Stimulated activated CD8-positive, alpha-beta memory T cell treated with anti-CD3 and anti-CD28 coated beads, Interleukin-4, amount 100 ng/mL, for 24 hours (primary cell): ENCODE data around the gene SCT.
"Not testable (repeated sequence)": the region's sequence is repeated elsewhere in the genome, so short reads cannot be mapped to it uniquely, and the experiment has no call there.

Source experiments
- DNase-seq: peaks from one replicate; pipeline ENCODE4 v3.0.0-alpha.2; 2020; ENCODE audit warnings: low read depth

The SCT gene, protein sequence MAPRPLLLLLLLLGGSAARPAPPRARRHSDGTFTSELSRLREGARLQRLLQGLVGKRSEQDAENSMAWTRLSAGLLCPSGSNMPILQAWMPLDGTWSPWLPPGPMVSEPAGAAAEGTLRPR

DNA sequence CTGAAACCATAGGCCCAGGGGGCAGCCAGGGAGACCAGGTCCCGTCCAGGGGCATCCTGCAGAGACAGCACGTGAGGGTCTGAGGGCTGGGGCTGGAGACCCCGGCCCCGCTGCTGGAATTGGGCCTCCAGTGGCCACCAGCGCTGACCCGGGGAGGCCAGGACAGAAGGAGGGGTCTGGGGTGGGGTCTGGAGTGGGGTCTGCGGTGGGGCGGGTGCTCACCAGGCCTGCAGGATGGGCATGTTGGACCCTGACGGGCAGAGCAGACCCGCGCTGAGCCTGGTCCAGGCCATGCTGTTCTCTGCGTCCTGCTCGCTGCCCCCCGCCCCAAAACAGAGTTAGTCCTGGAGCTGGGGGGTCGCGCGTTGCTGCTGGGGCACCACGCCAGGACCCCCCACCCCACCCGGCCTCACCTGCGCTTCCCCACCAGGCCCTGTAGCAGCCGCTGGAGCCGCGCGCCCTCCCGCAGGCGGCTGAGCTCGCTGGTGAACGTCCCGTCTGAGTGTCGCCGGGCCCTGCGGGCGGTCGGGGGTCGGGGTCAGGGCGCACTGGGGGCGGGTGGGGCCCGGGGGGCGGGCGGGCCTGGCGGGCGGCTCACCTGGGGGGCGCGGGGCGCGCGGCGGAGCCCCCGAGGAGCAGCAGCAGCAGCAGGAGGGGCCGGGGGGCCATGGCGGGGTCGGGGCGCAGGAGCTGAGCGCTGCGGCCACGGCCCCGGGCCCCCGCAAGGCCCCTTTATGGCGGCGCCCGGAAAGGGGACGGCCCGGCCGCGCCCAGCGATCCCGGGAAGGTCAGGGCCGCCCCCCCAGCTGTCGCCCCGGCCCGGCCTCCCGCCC lies at the start of gene SCT:
Gene SCT (minus strand): TSS at position 707 of the 833 bp plus-strand sequence. CDS start 38 bp downstream, at position 669.
- no peak for DNase-seq

DNA sequence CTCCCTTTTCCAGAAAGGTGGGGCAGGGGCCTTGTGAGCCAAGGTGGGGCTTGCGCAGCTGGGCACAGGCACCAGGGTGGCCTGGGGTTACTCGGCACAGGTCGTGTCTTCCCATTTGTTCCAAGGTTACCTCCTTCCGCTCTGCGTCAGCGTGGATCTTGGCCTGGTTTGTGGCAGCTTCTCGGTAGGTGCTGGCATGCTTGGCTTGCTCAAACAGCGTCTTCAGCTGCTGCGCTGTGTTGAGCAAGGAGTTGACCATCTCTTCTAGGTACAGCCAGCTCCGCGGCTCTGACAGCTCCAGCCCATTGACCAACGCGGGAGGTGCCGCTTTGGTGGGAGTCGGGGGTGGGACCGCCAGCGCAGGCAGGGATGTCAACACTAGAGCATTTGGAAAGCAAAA lies 47.4 kb upstream of the SCT start:
- no peak for DNase-seq

DNA sequence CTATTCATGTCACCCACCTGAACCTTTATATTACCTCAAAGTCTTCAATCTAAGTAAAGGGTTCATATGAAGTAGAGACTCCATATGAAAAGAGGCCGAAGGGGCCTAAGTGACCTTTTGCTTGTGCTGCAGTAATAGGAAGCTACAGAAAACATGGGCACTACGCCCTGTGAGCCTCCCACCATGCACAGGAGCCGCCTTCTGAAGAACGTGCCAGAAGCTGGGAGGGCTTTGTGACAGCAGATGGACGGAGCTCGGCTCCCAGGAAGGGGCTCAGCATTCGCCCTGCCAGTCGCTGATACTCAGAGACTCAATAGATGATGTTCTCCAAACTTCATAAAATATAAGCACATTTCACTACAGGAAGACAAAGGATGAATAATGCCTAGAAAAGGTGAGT lies 46.9 kb upstream of the SCT start:
- DNase-seq = no peak

DNA sequence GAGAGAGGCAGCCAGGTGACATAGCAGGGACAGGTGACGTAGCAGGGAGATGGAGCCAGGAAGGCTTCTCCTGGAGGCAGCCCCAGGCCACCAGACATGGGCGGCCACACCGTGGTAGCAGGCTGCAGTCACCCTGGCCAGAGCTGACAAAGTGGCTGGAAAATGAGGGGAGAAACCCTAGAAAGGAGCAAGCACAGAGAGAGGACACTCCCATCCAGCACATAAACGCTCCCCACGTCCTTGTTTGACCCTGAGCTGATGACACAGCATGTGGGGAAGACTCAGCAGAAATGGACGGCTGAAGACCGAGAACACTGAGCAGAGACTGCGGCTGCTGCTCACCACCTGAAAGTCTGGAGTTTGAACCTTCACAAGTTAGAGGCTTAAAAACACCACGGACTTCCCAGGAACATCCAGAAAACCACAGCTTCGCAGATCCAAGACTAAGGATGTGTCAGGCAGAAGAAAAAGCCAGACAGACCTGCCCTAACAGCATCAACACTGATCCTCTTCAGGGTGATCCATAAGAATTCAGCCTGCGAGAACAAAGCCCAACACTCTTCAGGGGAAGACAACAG lies 38.8 kb upstream of the SCT start:
- no peak for DNase-seq

DNA sequence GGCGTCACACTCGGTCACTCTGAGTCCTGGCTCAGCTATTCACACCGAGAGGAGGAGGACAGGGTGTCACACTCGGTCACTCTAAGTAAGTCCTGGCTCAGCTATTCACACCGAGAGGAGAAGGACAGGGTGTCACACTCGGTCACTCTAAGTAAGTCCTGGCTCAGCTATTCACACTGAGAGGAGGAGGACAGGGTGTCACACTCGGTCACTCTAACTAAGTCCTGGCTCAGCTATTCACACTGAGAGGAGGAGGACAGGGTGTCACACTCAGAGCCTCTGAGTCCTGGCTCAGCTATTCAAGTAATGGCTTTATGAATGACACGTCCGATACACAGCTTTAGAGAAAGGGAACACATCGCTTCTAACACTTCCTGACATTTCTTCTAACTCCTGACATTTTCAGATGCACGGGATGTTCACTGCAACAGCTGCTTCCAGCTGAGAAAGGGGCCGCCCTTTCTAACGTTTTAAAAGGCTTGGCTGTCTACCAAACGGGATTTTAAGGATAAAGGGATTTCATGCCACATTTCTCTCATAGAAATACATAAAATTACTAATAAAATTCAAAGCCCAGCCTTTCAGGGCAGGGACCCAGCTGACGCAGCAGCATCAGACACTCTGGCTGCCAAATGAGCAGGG lies 38.2 kb upstream of the SCT start:
- DNase-seq = no peak

DNA sequence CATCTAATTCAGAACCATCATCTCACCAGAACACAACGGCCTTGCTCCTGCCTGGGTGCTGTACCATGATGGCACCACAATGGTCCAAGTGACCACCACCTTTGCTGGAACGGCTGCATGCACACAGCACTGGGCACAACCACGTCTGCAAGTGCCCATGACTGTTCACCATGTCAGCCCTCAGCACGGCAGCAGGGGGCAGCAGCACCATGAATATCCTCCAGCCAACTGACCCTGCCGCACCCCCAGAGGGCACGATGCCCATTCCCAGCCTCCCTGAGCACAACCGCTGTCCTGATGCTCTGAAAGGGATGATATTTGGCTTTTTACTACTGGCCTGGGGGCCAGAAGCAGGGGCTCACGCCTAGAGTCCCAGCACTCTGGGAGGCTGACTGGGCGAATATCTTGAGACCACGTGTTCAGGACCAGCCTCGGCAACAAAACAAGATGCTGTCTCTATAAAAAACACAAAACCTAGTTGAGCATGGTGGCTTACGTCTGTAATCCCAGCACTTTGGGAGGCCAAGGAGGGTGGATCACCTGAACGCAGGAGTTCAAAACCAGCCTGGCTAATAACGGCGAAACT lies 35.8 kb upstream of the SCT start:
- peak; percentile 31 for DNase-seq

DNA sequence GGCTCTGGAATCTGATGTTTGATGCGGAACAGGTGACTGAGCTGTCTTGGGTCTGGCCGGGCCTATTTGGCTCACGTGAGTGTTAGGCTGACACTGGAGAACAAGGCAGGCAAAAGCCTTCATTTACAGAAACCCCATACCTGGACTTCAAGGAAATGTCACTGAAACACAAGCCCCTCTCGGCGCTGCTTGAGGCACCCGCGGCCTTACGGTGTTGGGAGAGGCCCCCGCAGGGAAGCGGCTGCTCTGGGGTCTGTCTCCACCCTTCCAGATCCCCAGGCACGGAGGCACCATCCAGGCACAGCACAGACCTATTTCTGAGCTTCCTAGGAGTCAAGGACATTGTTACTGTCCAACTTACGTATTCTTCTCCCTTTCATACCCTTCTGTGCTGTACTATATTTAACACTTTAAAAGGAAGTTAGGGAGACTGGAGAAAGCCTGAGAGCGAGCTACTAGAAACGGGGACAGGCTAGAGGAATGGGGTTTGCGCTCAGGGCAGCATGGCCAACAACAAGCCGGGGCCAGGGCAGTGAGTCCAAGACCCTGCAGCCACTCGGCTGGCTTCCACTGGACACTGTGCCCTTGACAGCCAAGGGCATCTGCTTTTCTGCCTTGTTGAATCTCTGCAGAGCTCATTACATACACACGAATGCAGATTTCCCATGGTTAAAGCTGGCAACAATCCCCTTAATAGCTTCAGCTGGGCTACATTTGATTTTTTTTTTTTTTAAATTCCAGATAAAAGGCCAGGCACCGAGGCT lies 33.9 kb upstream of the SCT start:
- no peak for DNase-seq

DNA sequence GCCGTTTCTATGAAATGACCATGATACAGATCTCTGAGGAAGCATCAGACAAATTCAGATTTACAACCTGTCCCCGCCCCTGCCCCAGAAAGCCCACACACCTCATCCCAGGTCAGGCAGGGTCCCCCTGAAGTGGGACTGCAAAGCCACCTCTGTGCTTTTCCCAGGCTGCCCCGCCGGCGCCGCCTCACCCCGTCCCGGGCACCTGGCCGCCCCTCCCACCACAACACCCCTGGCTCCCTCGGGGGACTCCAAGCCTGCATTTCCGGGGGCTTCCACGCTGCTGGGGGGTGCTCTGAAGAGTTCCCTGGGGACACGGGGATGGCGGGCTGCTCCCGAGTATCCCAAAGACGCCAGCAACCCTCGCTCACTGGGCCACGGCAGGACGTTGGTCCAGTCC lies 33.3 kb upstream of the SCT start:
- no peak for DNase-seq

DNA sequence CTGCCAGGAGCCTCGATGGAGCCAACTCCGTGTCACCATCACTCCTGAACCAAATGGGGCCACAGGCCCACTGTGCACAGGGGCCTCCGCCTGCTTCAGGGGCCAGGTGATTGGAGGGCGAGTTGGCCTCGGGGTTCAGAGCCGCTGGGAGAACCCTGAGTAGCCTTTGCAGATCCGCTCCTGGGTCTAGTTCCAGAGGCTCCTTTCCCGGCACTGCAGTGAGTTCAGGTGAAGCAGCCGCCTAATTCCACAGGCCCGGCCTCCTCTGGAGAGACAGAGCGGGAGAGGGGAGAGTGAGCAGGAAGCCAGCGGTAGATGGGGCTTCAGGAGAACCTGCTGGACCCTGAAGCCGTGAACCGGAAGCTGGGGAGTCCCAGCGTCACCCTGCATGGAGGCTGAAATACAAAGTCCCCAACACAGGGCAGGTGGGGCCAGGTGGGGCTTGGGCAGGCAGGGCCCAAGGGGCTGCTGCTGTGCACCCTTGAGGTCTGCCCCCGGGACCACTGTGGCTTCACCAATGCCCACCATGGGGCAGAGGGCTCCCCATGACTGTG lies 32.6 kb upstream of the SCT start:
- no peak for DNase-seq

DNA sequence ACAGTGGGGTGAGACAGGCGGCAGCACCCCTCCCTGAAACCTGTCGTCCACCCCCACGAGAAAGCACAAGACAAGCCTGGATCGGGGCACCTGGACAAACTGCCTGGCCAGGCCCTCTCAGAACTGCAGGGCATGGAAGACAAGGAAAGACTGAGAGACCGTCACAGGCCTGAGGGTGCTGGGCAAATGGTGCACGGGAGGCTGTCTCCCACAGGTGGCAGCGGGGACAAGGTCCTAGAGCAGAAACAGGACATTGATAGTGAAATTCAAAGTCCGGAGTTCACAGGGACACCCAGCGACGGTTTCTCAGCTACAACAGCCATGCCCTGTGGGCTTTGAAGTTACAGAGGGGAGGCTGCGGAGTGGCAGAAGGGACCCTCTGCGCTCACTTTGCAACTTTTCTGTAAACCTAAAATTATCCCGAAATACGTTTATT lies 30.7 kb upstream of the SCT start:
- no peak for DNase-seq

DNA sequence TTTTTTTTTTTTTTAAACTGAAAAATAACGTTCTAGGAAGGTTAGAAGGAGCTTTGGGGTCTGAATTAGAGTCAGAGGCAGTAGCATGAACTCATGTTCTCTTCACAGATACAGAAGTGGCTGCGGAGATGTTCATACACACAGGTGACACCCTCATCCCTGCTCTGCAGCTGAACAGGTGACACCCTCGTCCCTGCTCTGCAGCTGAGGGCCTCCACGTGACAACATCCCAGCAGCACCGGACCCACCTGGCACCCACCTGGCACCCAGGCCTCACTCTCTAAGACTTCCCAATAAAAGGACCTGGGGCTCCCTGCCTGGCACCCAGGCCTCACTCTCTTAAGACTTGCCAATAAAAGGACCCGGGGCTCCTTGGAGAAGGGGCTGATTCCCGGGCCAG lies 29.9 kb upstream of the SCT start:
- no peak for DNase-seq

DNA sequence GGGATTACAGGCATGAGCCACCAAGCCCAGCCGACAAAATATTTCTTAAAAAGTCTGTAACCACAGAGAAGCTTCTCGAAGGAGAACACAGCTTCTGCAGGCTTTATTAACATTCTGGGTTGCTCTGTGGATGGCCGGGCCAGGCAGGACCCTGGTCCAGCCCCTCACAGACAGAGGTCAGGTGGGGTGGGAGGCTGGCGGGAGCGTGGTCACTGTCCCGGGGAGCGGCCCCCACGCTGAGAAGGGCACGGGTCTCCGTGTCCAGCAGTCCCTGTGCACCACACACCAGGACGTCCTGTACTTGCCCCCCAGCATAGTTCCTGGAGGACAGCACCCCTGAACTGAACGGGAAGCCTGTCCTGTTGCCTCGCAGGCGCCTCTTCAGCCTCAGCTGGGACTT lies 29.4 kb upstream of the SCT start:
- no peak for DNase-seq

DNA sequence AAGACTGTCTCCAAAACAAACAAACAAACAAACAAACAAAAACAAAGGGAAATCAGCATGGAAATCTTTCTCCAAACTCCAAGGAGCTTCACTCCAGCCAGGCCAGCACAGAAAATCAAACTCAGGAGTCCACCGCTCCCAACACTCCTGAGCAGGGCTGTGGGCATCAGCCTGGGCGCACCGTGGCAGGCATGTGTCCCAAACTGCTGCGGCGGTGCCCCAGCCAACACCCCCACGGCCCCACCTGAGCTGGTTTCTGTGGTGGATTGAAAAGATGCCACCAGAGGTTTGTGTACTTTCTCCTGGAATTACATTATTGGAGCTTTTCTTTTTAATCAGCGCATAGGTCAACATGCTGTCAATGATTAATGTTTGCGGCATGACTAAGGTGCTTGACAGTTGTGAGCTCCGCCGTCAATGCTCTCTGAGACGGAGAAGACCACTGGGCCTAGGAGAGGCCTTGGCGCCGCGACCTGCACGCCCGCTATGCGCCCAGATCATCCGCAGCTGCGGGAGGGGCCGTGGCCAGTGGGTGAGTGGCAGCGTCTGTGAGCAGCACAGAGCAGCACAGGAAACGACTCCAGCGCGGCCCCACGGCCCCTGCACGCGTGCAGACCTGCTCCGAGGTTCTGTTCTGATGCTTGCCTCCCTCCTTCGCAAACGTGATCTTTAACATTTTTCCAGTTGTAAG lies 28.2 kb upstream of the SCT start:
- DNase-seq = no peak

DNA sequence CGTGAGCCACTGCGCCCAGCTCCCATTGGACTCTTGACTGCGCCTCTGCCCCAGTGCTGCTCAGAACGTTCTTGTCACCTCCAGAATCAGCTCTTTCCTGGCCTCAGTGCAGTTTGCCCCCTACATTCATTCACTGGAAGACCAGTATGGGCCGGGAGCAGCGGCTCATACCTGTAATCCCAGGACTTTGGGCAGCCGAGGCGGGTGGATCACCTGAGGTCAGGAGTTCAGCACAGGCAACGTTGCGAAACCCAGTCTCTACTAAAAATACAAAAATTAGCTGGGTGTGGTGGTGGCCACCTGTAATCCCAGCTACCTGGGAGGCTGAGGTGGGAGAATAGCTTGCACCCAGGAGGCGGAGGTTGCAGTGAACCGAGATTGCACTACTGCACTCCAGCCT lies 27.5 kb upstream of the SCT start:
- DNase-seq = not testable (repeated sequence)

DNA sequence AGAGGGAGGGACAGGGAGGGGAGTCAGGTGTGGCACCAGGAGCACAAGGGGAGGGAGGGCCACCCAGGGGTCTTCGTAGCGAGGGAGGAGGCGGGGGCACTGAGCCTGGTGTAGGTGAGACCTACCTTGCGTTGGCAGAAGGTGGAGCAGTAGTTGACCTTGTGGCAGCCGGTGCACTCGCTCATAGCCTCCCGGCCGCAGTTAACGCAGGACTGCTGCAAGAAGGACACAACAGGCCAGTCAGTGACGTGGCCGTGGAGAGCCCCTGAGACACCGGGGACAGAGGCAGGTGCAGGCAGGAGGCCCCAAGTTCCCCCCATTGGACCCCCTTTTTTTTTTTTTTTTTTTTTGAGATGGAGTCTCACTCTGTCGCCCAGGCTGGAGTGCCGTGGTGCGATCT lies 26.9 kb upstream of the SCT start:
- no peak for DNase-seq

DNA sequence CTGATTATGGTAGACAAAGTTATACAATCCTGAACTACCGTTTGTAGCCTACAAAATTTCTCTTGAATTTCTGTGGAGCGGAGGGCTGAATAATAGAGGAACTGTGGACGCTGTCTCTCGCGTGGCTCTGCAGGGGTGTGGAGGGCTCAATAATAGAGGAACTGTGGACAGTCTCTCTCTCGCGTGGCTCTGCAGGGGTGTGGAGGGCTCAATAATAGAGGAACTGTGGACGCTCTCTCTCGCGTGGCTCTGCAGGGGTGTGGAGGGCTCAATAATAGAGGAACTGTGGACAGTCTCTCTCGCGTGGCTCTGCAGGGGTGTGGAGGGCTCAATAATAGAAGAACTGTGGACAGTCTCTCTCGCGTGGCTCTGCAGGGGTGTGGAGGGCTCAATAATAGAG lies 26.2 kb upstream of the SCT start:
- DNase-seq = not testable (repeated sequence)

DNA sequence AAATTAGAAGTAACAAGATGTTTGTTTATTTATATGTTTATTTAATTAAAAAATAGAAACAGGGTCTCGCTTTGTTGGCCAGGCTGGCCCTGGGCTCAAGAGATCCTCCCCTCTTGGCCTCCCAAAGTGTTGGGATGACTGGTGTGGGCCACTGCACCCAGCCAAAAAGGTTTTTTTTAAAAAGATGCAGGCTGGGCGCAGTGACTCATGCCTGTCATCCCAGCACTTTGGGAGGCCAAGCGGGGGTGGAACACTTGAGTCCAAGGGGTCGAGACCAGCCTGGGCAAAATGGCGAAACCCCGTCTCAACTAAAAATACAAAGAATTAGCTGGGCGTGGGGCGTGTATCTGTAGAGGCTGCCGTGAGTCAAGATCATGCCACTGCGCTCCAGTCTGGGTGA lies 23.5 kb upstream of the SCT start:
- DNase-seq = no peak

DNA sequence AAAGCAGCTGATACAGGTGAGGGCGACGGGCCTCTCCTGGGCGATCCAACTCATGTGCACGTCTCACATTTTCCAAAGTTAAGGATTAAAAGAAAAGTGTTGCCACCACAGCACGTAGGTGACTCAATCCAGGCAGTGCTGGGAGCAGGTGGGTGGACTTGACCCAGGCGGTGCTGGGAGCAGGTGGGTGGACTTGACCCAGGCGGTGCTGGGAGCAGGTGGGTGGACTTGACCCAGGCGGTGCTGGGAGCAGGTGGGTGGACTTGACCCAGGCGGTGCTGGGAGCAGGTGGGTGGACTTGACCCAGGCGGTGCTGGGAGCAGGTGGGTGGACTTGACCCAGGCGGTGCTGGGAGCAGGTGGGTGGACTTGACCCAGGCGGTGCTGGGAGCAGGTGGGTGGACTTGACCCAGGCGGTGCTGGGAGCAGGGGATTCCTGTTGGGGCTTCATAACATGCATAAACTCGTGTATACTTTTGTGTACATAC lies 20.7 kb upstream of the SCT start:
- not testable (repeated sequence) for DNase-seq

DNA sequence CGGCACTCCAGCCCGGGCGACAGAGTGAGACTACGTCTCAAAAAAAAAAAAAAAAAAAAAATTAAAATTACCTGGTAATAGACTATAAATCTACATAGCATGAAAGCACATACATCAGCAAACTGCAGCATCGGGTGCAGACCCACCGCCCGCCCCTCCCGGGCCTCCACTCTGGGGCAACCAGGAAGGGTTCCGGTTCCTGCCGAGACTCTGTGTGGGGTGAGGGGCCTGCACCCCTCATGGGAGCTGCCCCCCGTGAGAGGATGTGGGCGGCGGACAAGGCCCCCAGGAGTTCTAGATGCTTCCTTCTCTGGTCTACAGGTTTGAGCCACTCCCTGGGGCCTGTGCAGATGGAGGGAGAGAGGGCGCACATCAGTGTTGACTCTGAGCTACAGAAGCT lies 19.2 kb upstream of the SCT start:
- no peak for DNase-seq

DNA sequence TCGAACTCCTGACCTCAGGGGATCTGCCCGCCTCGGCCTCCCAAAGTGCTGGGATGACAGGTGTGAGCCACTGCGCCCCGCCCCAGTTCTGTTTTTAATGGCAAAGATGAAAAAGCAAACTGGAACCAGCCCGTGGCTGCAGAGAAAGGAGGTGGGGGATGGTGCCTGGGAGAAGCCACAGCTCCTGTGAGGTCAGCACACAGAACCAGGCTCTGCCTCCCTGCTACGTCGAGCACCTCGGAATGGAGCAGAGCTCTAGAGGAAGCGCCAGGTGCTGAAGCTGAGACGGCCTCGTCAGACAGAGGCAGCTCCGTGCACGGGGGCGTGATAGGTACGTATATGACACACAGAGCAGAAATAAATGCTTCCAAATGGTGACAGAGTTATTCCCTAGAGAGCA lies 18.6 kb upstream of the SCT start:
- no peak for DNase-seq
